H1 (cell line): ENCODE measurements around the gene ZNF532. TPM values are rescaled to one million over a fixed set of nuclear protein-coding genes. Genes with fewer than 3 reads are reported as not detected.

Experiments
- CTCF ChIA-PET: fragments of 300-600 bp; sonication (Branson Sonifier 250); formaldehyde crosslinking; loops from one replicate; lab custom pipeline; 2021; ENCODE audit not compliant: partially characterized antibody; lab: Charles Lee
- POLR2A ChIA-PET: fragments of 300-600 bp; sonication (Branson Sonifier 250); formaldehyde crosslinking; loops from one replicate; lab custom pipeline; 2021; ENCODE audit warnings: inconsistent platforms; ENCODE audit not compliant: partially characterized antibody; lab: Charles Lee
- DNase-seq, 2 experiments: peaks; one replicate each; pipeline versions ENCODE4 v3.0.0 to v3.0.0-alpha.2; 2010 to 2022; ENCODE audit warnings: low spot score in 2 of 2, low read depth in 1 of 2, mixed read lengths in 1 of 2
- FAIRE-seq: peaks from 2 replicates; lab custom pipeline; 2011; peaks lifted over from hg19 to GRCh38; lab: Jason Lieb, UNC
- H2AFZ ChIP-seq: 2 replicates; pipeline ENCODE4 v1.8.1; 2012; ENCODE audit warnings: low read length, inconsistent platforms
- H2AK5ac ChIP-seq: 2 replicates; pipeline ENCODE4 v1.6.1; 2013; ENCODE audit warnings: low read depth, low read length
- H2BK120ac ChIP-seq: replicated peaks from 2 replicates; pipeline ENCODE3; 2013; ENCODE audit warnings: low read depth, low read length, inconsistent platforms
- H2BK12ac ChIP-seq: 2 replicates; pipeline ENCODE4 v1.6.1; 2013; ENCODE audit warnings: low read depth, low read length
- H2BK15ac ChIP-seq: 2 replicates; pipeline ENCODE4 v1.6.1; 2013; ENCODE audit warnings: low read length
- H2BK20ac ChIP-seq: 2 replicates; pipeline ENCODE4 v1.6.1; 2013; ENCODE audit warnings: low read length
- H2BK5ac ChIP-seq: 2 replicates; pipeline ENCODE4 v1.6.1; 2013; ENCODE audit warnings: low read depth, low read length
- H3K14ac ChIP-seq: 2 replicates; pipeline ENCODE4 v1.6.1; 2013; ENCODE audit warnings: inconsistent platforms; ENCODE audit not compliant: insufficient read length
- H3K18ac ChIP-seq: 2 replicates; pipeline ENCODE4 v1.6.1; 2013; ENCODE audit warnings: low read length; ENCODE audit errors: extremely low read depth
- H3K23ac ChIP-seq: 2 replicates; pipeline ENCODE4 v1.6.1; 2013; ENCODE audit warnings: inconsistent platforms; ENCODE audit not compliant: insufficient read length
- H3K23me2 ChIP-seq: 2 replicates; pipeline ENCODE4 v1.6.1; 2013; ENCODE audit warnings: low read depth, low read length
- H3K27ac ChIP-seq: 2 replicates; pipeline ENCODE4 v1.6.1; 2011; ENCODE audit warnings: low read depth, low read length, inconsistent platforms
- H3K27me3 ChIP-seq, 4 experiments: replicated peaks in 1 of 4; 1 replicate in 1 of 4; 2 replicates in 3 of 4; pipeline versions ENCODE4 v1.6.1 to v1.8.1; 2011 to 2013; ENCODE audit warnings: low read length in 3 of 4, mild to moderate bottlenecking in 3 of 4, inconsistent platforms in 2 of 4, mixed read lengths in 2 of 4, moderate library complexity in 1 of 4; ENCODE audit not compliant: control insufficient read depth in 3 of 4, insufficient read depth in 3 of 4; ENCODE audit errors: extremely low read depth in 1 of 4
- H3K36me3 ChIP-seq, 4 experiments: 2 replicates each; pipeline versions ENCODE4 v1.6.1 to v1.8.1; 2011 to 2013; ENCODE audit warnings: mild to moderate bottlenecking in 4 of 4, low read length in 3 of 4, moderate library complexity in 2 of 4, control low read depth in 1 of 4, inconsistent platforms in 1 of 4; ENCODE audit not compliant: insufficient read depth in 4 of 4, control insufficient read depth in 2 of 4
- H3K4ac ChIP-seq: replicated peaks from 2 replicates; pipeline ENCODE3; 2013; ENCODE audit warnings: low read length, low read depth, mixed read lengths, inconsistent platforms; ENCODE audit not compliant: insufficient read length
- H3K4me1 ChIP-seq, 4 experiments: replicated peaks in 1 of 4; 1 replicate in 1 of 4; 2 replicates in 3 of 4; pipeline versions ENCODE4 v1.6.1 to v1.8.1; 2011 to 2013; ENCODE audit warnings: low read length in 3 of 4, inconsistent platforms in 2 of 4, mixed read lengths in 1 of 4; ENCODE audit not compliant: insufficient read depth in 4 of 4, control insufficient read depth in 3 of 4
- H3K4me2 ChIP-seq, 2 experiments: 2 replicates each; pipeline versions ENCODE4 v1.6.1 to v1.8.1; 2011 to 2013; ENCODE audit warnings: low read depth in 2 of 2, low read length in 2 of 2, control low read depth in 1 of 2, inconsistent platforms in 1 of 2, mild to moderate bottlenecking in 1 of 2; ENCODE audit not compliant: insufficient read depth in 1 of 2
- H3K4me3 ChIP-seq, 4 experiments: fragments of 200-600, 300-600 bp in 1 of 4; sonication (generic), shearing (Covaris generic), sonication (Bioruptor Twin) in 1 of 4; 2 replicates each; pipeline versions ENCODE4 v1.5.1 to v1.8.1; 2011 to 2016; ENCODE audit warnings: low read length in 4 of 4, low read depth in 3 of 4, control low read depth in 2 of 4, inconsistent platforms in 2 of 4, mild to moderate bottlenecking in 2 of 4, mixed read lengths in 1 of 4, moderate library complexity in 1 of 4; ENCODE audit not compliant: insufficient read depth in 2 of 4; ENCODE audit errors: extremely low read depth in 1 of 4
- H3K56ac ChIP-seq: replicated peaks from 2 replicates; pipeline ENCODE3; 2013; ENCODE audit warnings: low read depth, mild to moderate bottlenecking, mixed read lengths, low read length, inconsistent platforms; ENCODE audit not compliant: insufficient read length
- H3K79me1 ChIP-seq: 2 replicates; pipeline ENCODE4 v1.6.1; 2013; ENCODE audit warnings: low read depth, low read length, control low read depth
- H3K79me2 ChIP-seq, 2 experiments: 2 replicates each; pipeline versions ENCODE4 v1.6.1 to v1.8.1; 2012 to 2013; ENCODE audit warnings: low read length in 2 of 2, mild to moderate bottlenecking in 2 of 2, inconsistent platforms in 1 of 2; ENCODE audit not compliant: insufficient read depth in 2 of 2, control insufficient read depth in 1 of 2
- H3K9ac ChIP-seq, 4 experiments: replicated peaks in 1 of 4; 1 replicate in 1 of 4; 2 replicates in 3 of 4; pipeline versions ENCODE4 v1.6.1 to v1.8.1; 2011 to 2013; ENCODE audit warnings: low read depth in 3 of 4, low read length in 3 of 4, control low read depth in 2 of 4, mild to moderate bottlenecking in 2 of 4, moderate library complexity in 2 of 4, inconsistent platforms in 1 of 4; ENCODE audit errors: extremely low read depth in 1 of 4
- H3K9me3 ChIP-seq, 2 experiments: 2 replicates each; pipeline versions ENCODE4 v1.6.1 to v1.8.1; 2012 to 2013; ENCODE audit warnings: mild to moderate bottlenecking in 2 of 2, moderate library complexity in 2 of 2, control low read depth in 1 of 2, inconsistent platforms in 1 of 2, low read depth in 1 of 2, low read length in 1 of 2, mixed read lengths in 1 of 2; ENCODE audit not compliant: insufficient read depth in 2 of 2
- H4K20me1 ChIP-seq, 2 experiments: replicated peaks in 1 of 2; 2 replicates each; pipeline versions ENCODE3 to v1.8.1; 2011 to 2013; ENCODE audit warnings: inconsistent platforms in 2 of 2, low read length in 2 of 2, mild to moderate bottlenecking in 1 of 2; ENCODE audit not compliant: insufficient read depth in 2 of 2, control insufficient read depth in 1 of 2
- H4K5ac ChIP-seq: 2 replicates; pipeline ENCODE4 v1.6.1; 2013; ENCODE audit warnings: low read length, low read depth, mixed read lengths, inconsistent platforms; ENCODE audit not compliant: insufficient read length
- H4K8ac ChIP-seq: 2 replicates; pipeline ENCODE4 v1.8.0; 2013; ENCODE audit warnings: mild to moderate bottlenecking, moderate library complexity, low read length, inconsistent platforms; ENCODE audit not compliant: insufficient read depth; ENCODE audit errors: extremely low read depth
- H4K91ac ChIP-seq: replicated peaks from 2 replicates; pipeline ENCODE3; 2013; ENCODE audit warnings: low read length, mixed read lengths, inconsistent platforms; ENCODE audit not compliant: insufficient read length
- POLR2AphosphoS5 ChIP-seq: IDR thresholded peaks from 2 replicates; pipeline ENCODE4 v1.6.1; 2011; ENCODE audit warnings: low read depth, low read length
- SIRT6 ChIP-seq: IDR thresholded peaks from one replicate; pipeline ENCODE4 v1.7.1; 2012; ENCODE audit warnings: low read length, inconsistent platforms
- WGBS, 2 experiments: shearing (Covaris generic) in 1 of 2; methylation state at CpG; one replicate each; pipeline versions ENCODE4 v1.1.6 to v1.1.7; 2013 to 2015; ENCODE audit warnings: low lambda C conversion rate in 2 of 2, mixed read lengths in 2 of 2, inconsistent platforms in 1 of 2, low coverage in 1 of 2, missing lambda C conversion rate in 1 of 2; ENCODE audit not compliant: insufficient replicate concordance in 2 of 2, insufficient coverage in 1 of 2, insufficient read length in 1 of 2; ENCODE audit errors: extremely low coverage in 1 of 2, missing lambda C conversion rate in 1 of 2; 5-methylcytosine and 5-hydroxymethylcytosine counted together
- polyA plus RNA-seq, 7 experiments: library from polyadenylated mRNA; depleted of rRNA in 3 of 7; stranded (reverse) in 5 of 7; unstranded in 2 of 7; fragments of >200 nt in 5 of 7; fragments of 200-250 nt in 2 of 7; gene quantifications; 1 replicate in 5 of 7; 2 replicates in 1 of 7; 4 replicates in 1 of 7; pipeline versions ENCODE4 v1.2.1 to v1.2.3, GENCODE V29; 2011 to 2013; ENCODE audit warnings: missing spikeins in 2 of 7, mixed read lengths in 2 of 7
- total RNA-seq: library from RNA; stranded (reverse); fragmentation: NEBNext Ultra II Directional; extraction: Animal tissue kit (Norgen Biotek cat#: 25700); gene quantifications from 2 replicates; pipeline ENCODE4 v1.2.1, GENCODE V29; 2021

Gene ZNF532
- total and polyA plus RNA-seq, 2 of the 8 experiments (the other 6 are each of a cell fraction or from before 2014, with no cell fraction given) = 143 to 240 TPM

DNA sequence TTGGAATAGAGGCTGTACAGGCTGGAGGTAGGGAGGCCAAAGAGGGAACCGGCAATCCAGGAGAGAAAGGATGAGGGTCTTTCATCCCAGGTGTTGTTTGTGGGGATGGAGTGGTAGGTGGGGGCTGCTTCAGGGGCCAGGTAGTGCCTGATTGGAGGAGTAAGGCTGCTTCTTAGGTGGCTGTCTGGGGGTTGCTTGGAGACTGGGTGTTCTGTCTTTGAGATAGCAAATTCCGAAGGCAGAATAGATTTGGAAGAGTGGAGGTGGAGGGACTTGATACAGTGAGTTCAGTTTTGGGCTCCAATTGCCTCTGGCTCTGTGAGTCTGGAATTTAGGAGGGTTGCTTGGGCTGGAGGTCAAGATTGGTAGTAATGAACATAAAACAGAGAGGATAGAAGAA, 5.9 kb downstream of the ZNF532 start:
- H3K27ac ChIP-seq = no peak overlapping the region
- peaks cover 47 to 97% of the 10 kb centered on the region in 2 experiments for H3K79me2 ChIP-seq
- H2AK5ac ChIP-seq = no peak overlapping the region

More for the DNA sequence above, 5.9 kb downstream of the ZNF532 start:
- H3K14ac ChIP-seq = no peak overlapping the region
- peaks cover 8% of the 10 kb centered on the region; the same call in 1 of the 2 replicates for H3K79me1 ChIP-seq
- H3K23me2 ChIP-seq = no peaks in the 10 kb centered on the region
- H3K23ac ChIP-seq = no peak overlapping the region
- peaks cover 3 to 5% of the 10 kb centered on the region in 2 experiments; a peak in 2 of 4 replicates for H3K9me3 ChIP-seq
- peaks cover 15 to 32% (median 25%) of the 10 kb centered on the region in 4 experiments for H3K4me1 ChIP-seq
- no peak overlapping the region for H3K4ac ChIP-seq
- H3K4me3 ChIP-seq = no peak overlapping the region
- peak overlapping the region; percentile 72; the same call in 1 of the 2 replicates for H2BK5ac ChIP-seq
- no peak overlapping the region for H3K9ac ChIP-seq
- no peak overlapping the region for H3K18ac ChIP-seq
- ChIA-PET CTCF (interaction anchor here (0.7 to 1.9 kb wide), 5 partner anchors 10 to 90 kb away, joined by 3 to 6 read pairs (median 4); no protein-coding TSS in a partner anchor), POLR2A (interaction anchor here (0.6 to 29.3 kb wide), 26 partner anchors 2 to 170 kb away, joined by 3 to 622 read pairs (median 4); partner anchors contain the start of gene ZNF532)
- no peak overlapping the region for H2BK15ac ChIP-seq
- H4K20me1 ChIP-seq = peaks cover 8 to 18% of the 10 kb centered on the region in 2 experiments
- H3K27me3 ChIP-seq = no peaks in the 10 kb centered on the region
- no peak overlapping the region for H3K56ac ChIP-seq
- no peak overlapping the region for H4K91ac ChIP-seq
- FAIRE-seq (no peak), DNase-seq (no peak)
- no peak overlapping the region for H4K5ac ChIP-seq
- WGBS, 2 experiments = 85% methylated on average over 2 of the region's 2 CpGs; no CpG with 5 or more reads in 1 of the 2 experiments
- no peak overlapping the region for H2AFZ ChIP-seq
- no peak overlapping the region for H3K4me2 ChIP-seq
- 0 out of 2 replicates have a peak, but pooled peaks have one; percentile 11 for TF ChIP-seq POLR2AphosphoS5
- no peak for TF ChIP-seq SIRT6
- H2BK120ac ChIP-seq = no peak overlapping the region
- H3K36me3 ChIP-seq = peaks cover 30 to 93% (median 64%) of the 10 kb centered on the region in 4 experiments
- H4K8ac ChIP-seq = no peak overlapping the region
- H2BK20ac ChIP-seq = no peak overlapping the region
- H2BK12ac ChIP-seq = no peak overlapping the region
